GM18519 (cell line): Measurements from ENCODE around the gene KSR2.

Experiments used
- ATAC-seq: cut with Tn5 transposase; IDR thresholded peaks from one replicate; pipeline ENCODE4 v1.9.1; 2021; ENCODE audit warnings: mild to moderate bottlenecking, moderate library complexity; ENCODE audit not compliant: unreplicated experiment, low FRiP score

Gene KSR2

DNA sequence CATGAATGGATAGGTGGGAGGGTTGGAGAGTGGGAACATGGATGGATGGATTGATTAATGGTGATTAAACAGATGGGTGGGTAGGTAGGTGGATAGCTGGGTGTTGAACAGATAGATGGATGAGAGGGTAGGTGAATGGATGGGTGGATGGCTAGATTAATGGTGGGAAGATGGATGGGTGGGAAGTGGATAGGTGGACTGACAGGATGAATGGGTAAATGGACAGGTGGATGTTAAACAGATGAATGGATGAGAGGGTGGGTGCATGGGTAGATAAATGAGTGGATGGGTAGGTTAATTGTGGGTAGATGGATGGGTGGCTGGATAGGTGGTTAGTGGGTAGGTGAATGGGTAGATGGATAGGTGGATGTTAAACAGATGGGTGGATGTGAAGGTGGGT lies 460.3 kb downstream of the KSR2 start:
- no peak for ATAC-seq

DNA sequence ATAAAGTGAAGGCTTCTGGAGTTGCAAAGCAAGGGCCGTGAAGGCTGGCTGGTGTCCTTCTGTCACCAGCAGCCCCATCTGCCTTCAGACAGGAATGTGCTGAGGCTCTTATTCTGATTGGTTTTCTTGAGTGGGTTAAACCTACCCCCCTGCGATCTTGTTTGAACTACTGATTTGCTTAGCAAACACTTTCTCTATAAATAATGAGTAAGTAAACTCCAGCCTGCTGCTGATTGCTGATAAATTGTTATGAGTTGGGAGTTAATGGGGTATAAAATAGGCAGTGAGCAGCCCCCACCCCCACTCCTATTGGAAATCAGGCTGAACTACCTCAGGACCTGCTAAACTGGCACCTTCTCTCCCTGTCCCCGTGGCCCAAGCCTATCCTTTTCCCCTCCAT lies 461.2 kb downstream of the KSR2 start:
- ATAC-seq, result no peak

DNA sequence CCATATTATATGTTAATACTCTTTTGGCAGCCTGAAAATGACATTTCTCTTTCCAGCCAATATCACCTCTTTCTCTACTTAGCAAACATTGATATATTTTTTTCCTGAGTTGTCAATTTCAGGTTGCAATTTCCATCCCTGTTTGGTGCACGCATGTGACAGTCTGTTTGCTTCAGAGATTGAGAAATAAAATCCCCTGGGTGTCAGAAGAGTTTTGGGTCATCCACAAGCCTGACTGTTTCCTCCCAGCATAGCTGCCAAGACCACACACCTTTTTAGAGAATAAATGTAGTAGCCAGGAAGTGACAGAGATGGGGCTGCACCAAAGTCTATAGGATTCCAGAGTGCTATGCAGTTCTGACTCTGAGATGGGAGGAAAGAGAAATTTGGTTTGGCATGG lies 462.5 kb downstream of the KSR2 start:
- no peak for ATAC-seq

DNA sequence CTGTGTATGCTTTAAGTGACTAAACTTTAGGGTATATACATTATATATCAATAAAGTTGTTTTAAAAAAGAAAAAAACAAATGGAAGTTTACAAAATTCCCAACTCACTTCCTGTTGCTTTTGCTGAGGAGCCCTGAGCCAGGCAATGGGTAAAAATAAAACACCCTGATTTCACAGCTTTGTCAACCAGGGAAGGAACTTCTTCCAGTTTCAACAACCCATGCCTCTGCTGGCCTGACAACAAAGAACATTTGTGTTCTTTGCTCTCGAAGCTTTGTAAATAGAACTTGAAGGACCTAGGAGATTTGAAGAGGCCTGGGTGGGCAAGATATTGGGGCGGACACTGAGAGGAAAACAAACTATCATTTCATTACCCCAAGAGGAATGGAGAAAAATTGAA lies 466.2 kb downstream of the KSR2 start:
- no peak for ATAC-seq

DNA sequence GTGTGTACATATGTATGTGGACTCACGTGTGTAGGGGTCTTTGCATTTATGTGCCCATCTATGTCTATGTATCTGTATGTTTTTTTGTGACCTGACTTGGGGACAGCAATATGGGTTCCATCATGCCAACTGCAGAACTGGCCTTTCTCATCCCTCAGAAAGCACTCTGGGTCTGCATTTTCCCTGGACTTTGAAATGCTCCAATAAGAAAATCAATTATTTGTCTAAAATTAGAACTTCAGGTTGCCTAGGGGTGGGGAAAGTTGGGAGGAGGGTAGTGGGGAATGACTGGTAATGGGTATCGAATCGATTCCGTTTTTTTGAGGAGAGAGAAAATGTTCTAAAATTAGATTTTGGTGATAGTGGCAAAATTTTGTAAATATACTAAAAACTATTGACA lies 466.6 kb downstream of the KSR2 start:
- ATAC-seq, result no peak

DNA sequence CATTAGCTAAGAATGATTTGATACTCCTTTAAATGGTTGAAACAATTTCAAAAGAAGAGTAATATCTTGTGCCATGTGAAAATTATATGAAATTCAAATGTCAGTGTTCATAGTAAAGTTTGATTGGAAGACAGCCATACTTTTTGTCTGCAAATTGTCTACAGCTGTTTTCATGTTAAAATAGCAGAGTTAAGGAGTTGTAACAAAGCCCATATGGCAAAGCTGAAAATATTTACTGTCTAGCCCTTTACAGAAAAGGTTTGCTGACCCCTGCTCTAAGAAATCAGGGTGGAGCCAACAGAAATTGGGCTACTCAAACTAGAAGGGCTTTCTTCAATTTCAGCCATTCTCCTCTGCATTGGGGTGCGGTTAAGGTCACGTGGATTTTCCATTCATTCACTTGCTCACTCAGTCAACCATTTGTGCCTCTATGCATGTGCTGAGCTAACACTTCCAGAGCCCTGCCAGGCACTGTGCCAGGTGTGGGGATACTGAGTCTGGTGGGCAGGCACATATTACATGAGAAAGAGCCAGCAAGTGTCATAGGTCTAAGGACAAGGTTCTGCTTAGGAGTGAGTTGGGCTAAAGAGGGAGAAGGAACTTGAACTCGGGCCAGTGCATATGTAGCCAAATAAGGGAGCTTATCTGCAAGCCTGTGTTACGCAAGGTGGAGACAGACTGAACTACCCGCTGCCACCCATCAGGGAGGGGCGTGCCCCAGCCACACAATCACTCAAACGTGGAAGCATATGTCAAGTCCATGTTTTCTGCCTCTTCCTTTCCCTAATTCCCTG lies 467.5 kb downstream of the KSR2 start:
- no peak for ATAC-seq

DNA sequence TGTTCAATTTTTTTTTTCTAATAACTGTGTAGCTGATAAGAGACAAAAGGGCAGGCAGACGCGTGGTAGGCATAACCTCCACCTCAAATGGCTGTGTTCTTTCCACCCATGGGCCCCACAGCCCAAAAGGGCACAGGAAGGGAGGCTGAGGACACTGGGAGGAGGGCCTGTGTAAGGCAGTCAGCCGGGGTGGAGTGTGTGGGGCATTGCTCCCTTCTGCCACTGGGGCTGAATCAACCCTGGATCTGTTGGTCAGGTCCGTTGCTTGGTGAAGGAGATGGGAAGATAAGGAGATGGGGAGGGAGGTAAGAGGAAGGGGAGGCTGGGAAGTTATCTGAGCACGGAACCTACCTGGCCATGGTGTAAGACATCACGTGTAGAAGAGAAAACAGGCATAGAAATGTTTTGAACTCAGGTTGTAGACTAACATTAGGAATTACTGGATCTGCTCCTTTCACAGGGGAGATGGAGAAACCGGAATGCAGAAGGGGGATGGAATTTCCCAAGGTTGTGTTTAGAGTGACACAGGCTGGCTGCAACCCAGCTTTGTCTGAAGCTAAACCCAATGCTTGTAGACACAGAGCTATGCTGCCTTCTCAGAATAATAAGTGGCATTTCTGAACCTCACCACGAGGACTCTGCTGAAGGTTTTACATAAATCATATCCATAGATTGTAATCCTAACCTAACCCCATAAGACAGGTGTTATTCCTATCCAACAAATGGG lies 468.9 kb downstream of the KSR2 start:
- no peak for ATAC-seq

DNA sequence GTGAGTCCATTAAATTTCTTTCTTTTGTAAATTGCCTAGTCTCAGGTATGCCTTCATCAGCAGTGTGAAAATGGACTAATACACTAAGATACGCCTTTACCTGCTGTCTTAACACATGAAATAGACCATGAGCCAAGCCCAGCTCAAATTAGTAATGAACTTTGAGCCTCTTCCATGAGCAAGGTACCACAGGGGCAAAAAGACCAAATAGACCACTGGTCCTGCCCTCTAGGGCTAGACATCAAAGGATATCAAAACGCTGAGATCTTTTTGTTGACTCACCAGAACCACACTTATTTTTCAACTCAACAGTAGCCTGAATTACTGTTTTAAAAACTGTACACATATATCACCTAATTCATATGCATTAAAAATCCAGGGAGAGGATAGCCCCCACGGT lies 469.9 kb downstream of the KSR2 start:
- no peak for ATAC-seq

DNA sequence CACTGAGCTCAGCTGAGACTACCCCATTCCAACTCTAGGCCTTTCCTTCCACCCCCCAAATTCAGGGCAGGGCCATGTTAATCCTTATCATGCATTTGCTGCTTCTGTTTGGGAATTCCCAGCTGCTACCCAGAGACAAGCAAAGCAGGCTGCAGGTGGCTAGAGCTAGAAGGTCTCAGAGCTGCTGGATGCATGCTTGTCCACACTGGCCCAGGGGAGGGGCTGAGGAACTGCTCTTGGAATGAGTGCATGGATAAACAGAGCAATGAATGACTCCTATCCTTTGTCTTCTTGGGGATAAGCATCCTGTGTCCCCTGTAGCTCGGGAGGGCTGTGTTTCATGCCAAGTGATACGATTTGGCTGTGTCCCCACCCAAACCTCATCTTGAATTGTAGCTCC lies 470.5 kb downstream of the KSR2 start:
- no peak for ATAC-seq

DNA sequence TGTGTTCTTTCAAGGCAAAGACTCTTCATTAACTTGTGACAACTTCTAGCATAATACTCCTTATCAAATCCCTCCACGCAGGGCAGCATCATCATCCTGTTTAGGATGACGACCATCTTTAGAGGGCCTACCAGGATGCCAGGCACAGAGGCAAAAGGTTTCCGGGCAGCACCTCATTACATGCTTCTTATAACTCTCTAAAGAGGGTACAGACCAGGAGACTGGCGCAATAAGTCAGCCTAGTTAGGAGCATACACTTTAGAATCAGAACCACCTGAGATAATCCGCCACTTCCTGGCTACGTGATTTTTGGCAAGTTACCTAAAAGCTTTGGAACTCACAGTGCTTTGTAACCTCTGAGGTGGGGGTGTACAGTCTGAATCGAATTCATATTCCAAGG lies 471.4 kb downstream of the KSR2 start:
- no peak for ATAC-seq

DNA sequence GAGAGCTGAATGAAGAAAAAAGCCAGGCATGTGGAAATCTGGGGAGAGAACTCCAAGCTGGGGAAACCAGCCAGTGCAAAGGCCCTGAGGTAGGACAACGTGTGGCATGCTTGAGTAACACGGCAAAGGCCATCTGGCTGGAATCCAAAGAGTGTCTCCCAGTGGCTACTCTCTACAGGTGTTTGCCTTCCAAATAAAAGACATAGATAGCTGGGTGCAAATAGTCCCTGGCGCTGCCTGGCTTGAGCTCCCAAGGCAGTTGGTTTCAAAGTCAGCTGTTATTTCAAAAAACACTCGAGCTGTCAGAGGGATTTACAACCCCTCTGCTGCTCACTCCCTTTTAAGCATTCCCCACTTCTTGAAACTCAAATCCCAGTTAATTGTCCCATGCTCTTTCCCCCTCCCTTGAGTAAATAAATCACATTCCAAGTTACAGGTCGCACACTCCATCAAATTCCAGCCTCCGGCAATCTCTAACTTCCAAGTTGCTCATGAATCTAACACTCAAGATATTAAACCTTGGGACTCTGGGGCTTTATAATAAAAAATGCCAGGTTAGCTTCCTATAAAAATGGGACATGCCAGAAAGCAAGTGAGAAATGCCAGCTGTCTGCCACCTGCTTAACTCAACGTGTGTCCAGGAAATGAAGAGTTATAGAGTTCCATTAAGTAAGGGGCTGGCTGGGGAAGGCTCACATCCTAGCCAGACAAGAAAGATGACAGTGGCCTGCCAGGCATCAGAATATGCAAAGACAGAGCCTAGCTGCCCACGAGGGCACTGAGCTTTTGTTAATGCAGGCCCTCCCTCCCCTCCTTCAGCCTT lies 473.7 kb downstream of the KSR2 start:
- no peak for ATAC-seq

DNA sequence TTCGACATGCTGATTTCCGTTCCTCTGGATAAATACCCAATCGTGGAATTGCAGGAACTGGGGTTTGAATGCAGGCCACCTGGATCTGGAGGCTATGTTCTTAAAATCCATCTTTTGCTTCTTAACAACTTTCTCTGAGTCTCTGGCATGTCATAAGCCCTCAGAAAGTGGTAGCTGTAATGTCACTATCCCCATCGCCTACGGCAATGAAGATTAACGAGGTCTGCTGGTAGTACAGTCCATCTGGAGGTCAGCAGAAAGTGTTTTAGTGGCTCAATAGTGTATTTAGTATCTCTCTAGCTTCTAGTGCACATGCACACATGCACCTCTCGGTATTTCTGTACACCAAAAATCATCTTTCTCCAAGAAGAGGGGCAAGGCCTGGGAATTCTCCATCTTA lies 477.1 kb downstream of the KSR2 start:
- ATAC-seq, result no peak

DNA sequence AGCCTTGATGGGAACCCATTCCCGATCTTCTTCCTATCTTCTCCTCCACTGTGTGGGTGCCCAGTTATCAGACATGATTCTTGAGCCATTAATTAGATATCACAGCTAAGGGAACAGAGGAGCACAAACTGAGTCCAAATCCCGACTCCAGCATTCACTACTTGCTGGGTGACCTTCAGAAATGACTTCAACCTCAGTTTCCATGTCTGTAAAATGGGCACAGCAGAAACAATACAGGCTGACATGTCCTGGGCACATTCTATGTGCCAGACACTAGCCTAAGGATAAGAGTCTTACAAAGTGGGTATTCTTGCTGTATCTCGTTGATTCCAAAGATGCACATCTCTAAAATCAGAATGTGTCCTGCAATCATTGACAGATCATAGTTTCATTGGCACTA lies 478.7 kb downstream of the KSR2 start:
- no peak for ATAC-seq

DNA sequence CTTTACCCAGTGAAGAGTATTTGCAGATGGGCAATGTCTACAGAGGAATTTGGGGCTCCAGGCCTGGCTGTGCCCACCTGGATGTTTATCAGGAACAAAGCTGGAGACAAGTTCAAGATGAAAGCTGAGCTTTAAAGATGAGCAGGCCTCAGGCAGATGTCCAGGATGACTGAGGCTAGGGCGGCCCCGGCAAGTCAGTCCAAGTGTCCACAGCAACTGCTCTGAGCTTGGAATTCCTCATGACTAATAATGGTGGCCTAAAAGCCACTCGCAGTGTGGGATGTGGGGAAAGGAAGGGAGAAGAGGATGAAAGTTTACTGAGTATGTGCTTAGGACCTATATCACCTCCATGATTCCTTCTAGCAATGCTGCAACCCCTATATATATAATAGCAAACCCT lies 479.1 kb downstream of the KSR2 start:
- ATAC-seq, result no peak

DNA sequence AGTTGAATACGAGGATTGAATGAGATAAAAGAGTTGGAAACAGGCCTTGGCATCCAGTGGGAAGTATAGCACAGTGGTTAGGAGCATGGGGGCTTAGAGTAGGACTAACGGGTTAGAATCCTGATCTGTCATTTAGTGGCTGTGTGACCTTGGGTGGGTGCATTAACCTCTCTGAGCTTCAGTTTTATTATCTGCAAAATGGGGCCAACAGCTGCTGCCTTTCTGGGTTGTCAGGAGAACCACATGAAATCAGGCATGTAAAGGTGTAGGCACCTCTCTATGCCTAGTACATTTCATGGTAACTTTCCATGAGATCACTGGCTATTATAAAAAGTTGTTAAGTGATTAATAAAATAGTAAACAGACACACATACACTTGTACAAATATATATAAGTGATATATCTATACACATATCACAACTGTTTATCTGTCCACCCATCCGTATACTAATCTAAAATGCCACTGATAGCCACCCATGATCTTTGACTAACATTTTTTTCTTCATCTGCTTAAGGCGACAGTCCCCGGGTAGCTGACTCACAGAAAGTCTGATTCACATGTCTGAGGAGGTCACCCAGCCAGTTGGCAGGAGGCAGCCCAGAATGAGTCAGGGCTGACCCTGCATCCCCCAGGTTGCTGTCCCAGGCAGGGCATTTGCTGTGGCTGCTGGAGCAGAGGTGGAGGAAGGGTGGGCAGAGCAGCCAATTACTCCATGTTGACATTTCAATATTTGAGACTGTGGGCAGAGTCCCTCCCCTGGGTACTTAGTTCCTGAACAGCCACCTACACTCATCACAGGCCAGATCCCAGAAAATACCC lies 481.7 kb downstream of the KSR2 start:
- no peak for ATAC-seq

DNA sequence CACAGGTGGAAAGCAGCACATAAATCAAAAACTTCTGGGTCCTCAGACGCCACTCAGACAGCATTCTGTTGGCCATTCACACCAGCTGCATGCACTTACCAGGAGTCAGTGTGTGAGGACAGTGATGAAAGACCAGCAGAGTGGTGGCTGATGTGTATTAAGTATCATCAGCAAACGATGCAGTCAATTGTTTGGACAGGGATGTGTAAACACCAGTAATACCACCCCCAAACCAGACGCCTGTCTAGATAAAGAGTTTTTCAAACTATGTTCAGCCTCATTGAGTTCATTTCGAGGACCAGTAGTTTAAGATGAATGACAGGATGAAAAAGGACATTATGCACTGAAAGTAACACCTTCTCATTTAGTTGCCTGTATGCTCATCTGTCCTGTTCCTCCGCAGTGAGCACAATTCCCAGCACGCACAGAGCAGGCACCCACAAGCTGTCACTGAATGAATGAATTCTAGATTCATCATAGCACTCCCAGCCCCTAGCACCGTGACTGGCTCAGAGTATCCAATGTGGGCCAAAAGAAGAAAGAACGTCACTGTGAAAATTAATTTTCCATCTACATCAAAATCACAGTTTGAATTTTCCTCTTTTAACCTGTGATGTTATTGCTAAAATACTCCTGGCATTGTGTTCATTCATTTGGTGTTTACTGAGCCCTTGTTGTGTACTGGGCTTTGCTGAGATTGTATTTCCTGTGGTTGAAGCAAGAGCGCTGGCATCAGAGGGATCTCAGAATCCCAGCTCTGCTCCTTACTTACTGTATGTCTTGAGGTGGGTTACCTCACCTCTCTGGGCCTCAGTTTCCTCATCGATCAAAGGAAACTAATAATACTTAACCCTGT lies 482.6 kb downstream of the KSR2 start:
- ATAC-seq, result no peak

DNA sequence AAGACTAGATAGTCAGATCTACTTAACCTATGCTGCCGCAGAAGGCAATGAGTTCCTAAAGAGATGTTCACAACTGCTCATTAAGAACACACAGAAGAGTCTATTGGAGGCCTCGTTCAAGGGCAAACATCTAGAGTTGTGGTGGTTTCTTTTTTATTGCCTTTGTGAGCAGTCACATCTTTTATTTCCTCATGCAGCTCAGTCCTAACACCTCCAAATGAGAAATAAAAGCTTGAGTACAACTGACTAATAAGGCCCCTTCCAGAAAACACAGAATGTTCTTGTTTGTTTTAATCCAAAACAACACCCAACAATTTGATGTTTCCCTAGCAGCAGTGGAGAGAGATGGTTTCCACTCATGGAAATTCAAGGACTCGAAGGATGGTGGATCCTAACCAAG lies 483.9 kb downstream of the KSR2 start:
- ATAC-seq, result no peak

DNA sequence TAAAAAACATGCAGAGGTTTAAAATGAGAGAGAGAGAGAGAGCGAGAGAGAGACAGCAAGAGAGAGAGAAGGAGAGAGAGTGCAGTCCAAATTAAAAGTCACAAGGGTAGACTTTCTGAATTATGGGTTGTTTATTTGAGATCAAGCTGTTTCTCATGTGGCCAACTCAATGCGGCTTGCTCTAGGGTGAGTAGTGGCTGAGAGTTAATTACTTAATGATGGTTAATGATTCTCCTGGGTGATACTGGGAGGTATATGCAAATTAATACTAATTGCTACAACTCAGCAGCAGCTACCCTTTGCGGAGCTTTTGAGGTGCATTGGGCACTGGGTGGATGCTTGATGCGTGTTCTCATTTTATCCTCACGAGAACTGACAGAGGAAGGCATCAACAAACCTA lies 485.3 kb downstream of the KSR2 start:
- no peak for ATAC-seq

DNA sequence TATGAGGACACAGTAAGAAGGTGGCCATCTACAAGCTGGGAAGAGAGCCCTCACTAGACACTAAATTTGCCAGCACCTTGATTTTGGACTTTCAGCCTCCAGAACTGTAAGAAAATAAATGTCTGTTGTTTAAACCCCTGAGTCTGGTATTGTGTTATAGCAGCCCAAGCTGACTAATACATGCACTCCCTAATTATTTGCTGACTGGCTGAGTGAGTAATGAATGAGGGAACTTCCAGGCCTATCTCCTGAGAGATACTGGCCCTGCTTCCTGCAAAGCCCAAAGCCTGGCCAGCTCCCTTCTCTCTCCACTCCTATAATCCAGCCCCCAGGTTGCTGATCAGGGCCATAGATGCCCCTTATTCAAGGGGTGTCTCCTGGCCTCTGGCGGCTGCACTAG lies 487.3 kb downstream of the KSR2 start:
- no peak for ATAC-seq

DNA sequence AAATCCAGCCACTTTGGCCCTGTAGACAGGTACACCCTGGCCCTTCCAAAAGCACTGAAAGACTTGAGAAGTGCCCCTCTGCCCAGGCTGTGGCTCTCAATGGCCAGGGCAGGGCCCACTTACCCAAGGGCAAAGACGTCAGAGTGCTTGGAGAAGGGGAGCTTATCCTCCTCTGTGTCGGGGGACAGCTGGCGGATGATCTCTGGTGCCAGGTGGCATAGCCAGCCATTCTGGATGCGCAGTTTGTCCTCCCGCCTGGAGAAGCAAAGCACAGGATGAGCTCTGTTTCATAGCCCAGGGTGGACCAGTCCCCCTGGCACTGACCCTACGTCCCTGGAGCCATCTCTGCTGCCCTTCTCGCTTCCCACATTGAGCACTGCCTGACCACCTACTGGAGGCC lies 492.4 kb downstream of the KSR2 start:
- ATAC-seq, result no peak
